ENCODE results near the gene DUS4L.

Gene DUS4L

GRCh38 chr7:107597582-107597916, 33.8 kb downstream of the DUS4L start:
- Histone ChIP-seq H3K9me3 (ENCODE audit: insufficient read depth, low read depth, low read length) (no peaks in the 10 kb centered on the region), H3K9ac (ENCODE audit: low read depth, low read length) (no peak overlapping the region), H3K4me3 (ENCODE audit: low read length) (no peak overlapping the region), H3K27me3 (ENCODE audit: insufficient read depth, low read length) (no peaks in the 10 kb centered on the region), H3K27ac (ENCODE audit: low read depth, low read length) (no peak overlapping the region), H3K36me3 (ENCODE audit: insufficient read depth, low read length) (peaks cover 26% of the 10 kb centered on the region), H3K4me1 (ENCODE audit: insufficient read depth, low read length) (no peaks in the 10 kb centered on the region)
- WGBS, result no CpG with 5 or more reads among the region's 1 CpG

DNA sequence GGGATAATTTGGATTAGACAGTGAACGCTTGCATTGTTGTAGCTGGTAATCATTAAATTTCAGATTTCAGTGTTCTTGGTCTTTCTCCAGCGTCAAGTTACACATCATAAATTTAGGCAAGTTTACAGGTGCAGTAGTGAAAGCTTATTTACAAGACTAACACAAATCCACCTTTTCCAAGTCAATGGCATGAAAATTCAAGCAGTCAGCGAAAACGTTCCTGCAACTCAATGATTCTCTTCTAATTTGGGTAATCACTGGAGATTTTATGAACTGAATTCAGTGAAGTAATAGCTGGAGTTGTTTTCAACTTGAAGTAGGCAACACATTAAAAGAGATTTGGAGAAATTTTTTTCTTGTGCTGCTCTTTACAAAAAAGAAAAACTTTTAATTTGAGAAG, 34.2 kb downstream of the DUS4L start:
- WGBS, result 94% methylated on average over 4 of the region's 4 CpGs
- Histone ChIP-seq H3K4me3 (ENCODE audit: low read length) (no peak overlapping the region), H3K9ac (ENCODE audit: low read depth, low read length) (no peak overlapping the region), H3K27ac (ENCODE audit: low read depth, low read length) (no peak overlapping the region), H3K9me3 (ENCODE audit: insufficient read depth, low read depth, low read length) (no peaks in the 10 kb centered on the region), H3K36me3 (ENCODE audit: insufficient read depth, low read length) (peaks cover 26% of the 10 kb centered on the region), H3K4me1 (ENCODE audit: insufficient read depth, low read length) (no peaks in the 10 kb centered on the region), H3K27me3 (ENCODE audit: insufficient read depth, low read length) (no peaks in the 10 kb centered on the region)

- H3K9me3 ChIP-seq (ENCODE audit: insufficient read depth, low read depth, low read length), result no peaks in the 10 kb centered on the region
- no peaks in the 10 kb centered on the region for H3K27me3 ChIP-seq (ENCODE audit: insufficient read depth, low read length)
- peaks cover 26% of the 10 kb centered on the region for H3K36me3 ChIP-seq (ENCODE audit: insufficient read depth, low read length)
- no peak overlapping the region for H3K27ac ChIP-seq (ENCODE audit: low read depth, low read length)
- H3K4me1 ChIP-seq (ENCODE audit: insufficient read depth, low read length), result no peaks in the 10 kb centered on the region
- H3K9ac ChIP-seq (ENCODE audit: low read depth, low read length), result no peak overlapping the region
- no peak overlapping the region for H3K4me3 ChIP-seq (ENCODE audit: low read length)
- 100% methylated on average over 1 of the region's 1 CpG for WGBS
Measured at GRCh38 chr7:107599262-107599661, 35.5 kb downstream of the DUS4L start.

DNA sequence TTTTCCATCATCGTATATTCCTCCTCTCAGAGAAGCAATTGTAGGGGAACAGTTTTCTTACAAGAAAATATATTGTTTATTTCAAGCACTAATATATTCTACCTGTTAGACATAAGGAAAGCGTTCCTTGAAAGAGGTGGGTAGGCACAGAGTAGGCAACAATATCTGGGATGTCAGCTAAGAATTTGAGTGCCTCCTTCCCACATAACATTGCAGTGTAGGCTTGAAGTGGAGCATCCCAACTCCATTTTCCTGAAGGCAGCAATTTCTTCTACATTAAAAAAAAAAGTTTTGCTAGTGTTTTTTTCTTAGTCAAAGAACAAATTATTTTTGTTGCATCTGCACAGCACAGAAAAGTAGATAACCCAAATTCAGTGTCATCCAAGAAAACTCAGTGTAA, 37.0 kb downstream of the DUS4L start:
- Histone ChIP-seq H3K27ac (ENCODE audit: low read depth, low read length) (no peak overlapping the region), H3K27me3 (ENCODE audit: insufficient read depth, low read length) (no peaks in the 10 kb centered on the region), H3K36me3 (ENCODE audit: insufficient read depth, low read length) (peaks cover 20% of the 10 kb centered on the region), H3K9me3 (ENCODE audit: insufficient read depth, low read depth, low read length) (no peaks in the 10 kb centered on the region), H3K9ac (ENCODE audit: low read depth, low read length) (no peak overlapping the region), H3K4me3 (ENCODE audit: low read length) (no peak overlapping the region), H3K4me1 (ENCODE audit: insufficient read depth, low read length) (no peaks in the 10 kb centered on the region)
- 100% methylated on average over 1 of the region's 2 CpGs for WGBS

- no peak overlapping the region for H3K27ac ChIP-seq (ENCODE audit: low read depth, low read length)
- H3K27me3 ChIP-seq (ENCODE audit: insufficient read depth, low read length), result no peaks in the 10 kb centered on the region
- H3K4me3 ChIP-seq (ENCODE audit: low read length), result no peak overlapping the region
- H3K36me3 ChIP-seq (ENCODE audit: insufficient read depth, low read length), result peaks cover 18% of the 10 kb centered on the region
- no peaks in the 10 kb centered on the region for H3K9me3 ChIP-seq (ENCODE audit: insufficient read depth, low read depth, low read length)
- no peaks in the 10 kb centered on the region for H3K4me1 ChIP-seq (ENCODE audit: insufficient read depth, low read length)
- H3K9ac ChIP-seq (ENCODE audit: low read depth, low read length), result no peak overlapping the region
- WGBS, result 97% methylated on average over 2 of the region's 3 CpGs
Measured at GRCh38 chr7:107605218-107605815, 41.5 kb downstream of the DUS4L start.

DNA sequence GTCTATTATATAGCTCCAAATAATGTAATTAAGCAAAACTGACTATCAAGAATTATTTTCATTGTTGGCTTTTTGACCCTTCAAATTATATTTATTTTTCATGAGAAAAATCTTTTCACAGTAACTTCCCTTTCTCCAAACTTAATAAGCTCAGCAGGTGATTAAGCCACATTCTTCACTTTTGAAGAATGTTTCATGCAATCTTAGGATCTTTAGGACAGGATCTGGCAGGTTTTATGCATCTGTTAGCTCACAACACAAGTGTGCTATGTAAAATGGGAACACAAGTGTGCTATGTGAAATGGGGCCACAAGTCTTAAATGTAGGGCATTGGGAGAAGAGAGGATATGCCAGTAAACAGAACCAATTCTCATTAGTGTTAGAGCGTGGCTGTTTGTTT, 42.5 kb downstream of the DUS4L start:
- H3K9me3 ChIP-seq (ENCODE audit: insufficient read depth, low read depth, low read length), result no peaks in the 10 kb centered on the region
- no peaks in the 10 kb centered on the region for H3K4me1 ChIP-seq (ENCODE audit: insufficient read depth, low read length)
- peaks cover 8% of the 10 kb centered on the region; the same call in 1 of the 2 replicates for H3K36me3 ChIP-seq (ENCODE audit: insufficient read depth, low read length)
- no peak overlapping the region for H3K4me3 ChIP-seq (ENCODE audit: low read length)
- WGBS, result 100% methylated on average over 1 of the region's 1 CpG
- no peak overlapping the region for H3K27ac ChIP-seq (ENCODE audit: low read depth, low read length)
- H3K9ac ChIP-seq (ENCODE audit: low read depth, low read length), result no peak overlapping the region
- no peaks in the 10 kb centered on the region for H3K27me3 ChIP-seq (ENCODE audit: insufficient read depth, low read length)

DNA sequence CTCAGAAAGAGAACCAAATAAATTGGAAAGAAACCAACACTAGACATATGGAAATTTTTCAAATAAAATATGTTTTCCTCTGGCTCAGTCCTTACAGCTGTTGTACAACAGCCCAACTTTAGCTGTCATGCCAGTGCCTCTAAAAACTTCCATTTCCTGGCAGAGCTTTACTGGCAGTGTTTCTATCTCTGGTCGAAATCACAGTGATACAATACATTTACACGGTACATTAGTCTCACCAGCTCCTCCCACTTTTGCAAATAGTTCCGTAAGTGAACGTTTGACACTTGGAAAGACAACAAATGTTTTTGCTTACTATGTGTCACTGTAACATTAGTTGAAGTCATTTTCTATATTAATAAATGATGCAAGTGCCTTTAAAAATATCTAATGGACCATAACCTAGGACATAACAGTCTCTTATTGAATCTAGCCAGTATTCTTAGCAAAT, 46.1 kb downstream of the DUS4L start:
- 96% methylated on average over 4 of the region's 4 CpGs for WGBS
- no peaks in the 10 kb centered on the region for H3K9me3 ChIP-seq (ENCODE audit: insufficient read depth, low read depth, low read length)
- no peak overlapping the region for H3K9ac ChIP-seq (ENCODE audit: low read depth, low read length)
- no peaks in the 10 kb centered on the region for H3K27me3 ChIP-seq (ENCODE audit: insufficient read depth, low read length)
- no peak overlapping the region for H3K4me3 ChIP-seq (ENCODE audit: low read length)
- H3K36me3 ChIP-seq (ENCODE audit: insufficient read depth, low read length), result no peaks in the 10 kb centered on the region; the same call in 1 of the 2 replicates
- no peak overlapping the region for H3K27ac ChIP-seq (ENCODE audit: low read depth, low read length)
- H3K4me1 ChIP-seq (ENCODE audit: insufficient read depth, low read length), result no peaks in the 10 kb centered on the region

DNA sequence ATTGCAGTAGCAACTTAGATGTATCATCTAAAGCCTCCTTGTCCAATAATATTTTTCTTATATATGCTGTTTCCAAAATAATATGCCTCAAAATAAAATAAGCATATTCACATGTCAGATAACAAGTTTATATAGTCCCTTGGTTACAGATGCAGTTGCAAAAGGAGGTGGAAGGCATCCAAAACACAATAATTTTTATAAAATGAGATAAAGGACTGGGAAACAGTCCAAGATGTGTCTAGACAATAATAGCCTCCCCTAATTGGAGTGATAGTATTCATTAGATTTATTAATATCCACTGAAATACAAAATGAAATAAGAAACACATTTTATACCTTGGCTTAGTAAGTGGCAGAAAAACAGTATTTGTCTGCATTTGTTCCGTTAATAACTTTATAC, 46.6 kb downstream of the DUS4L start:
- Histone ChIP-seq H3K27ac (ENCODE audit: low read depth, low read length) (no peak overlapping the region), H3K4me1 (ENCODE audit: insufficient read depth, low read length) (no peaks in the 10 kb centered on the region), H3K27me3 (ENCODE audit: insufficient read depth, low read length) (no peaks in the 10 kb centered on the region), H3K9me3 (ENCODE audit: insufficient read depth, low read depth, low read length) (no peaks in the 10 kb centered on the region), H3K4me3 (ENCODE audit: low read length) (no peak overlapping the region), H3K36me3 (ENCODE audit: insufficient read depth, low read length) (no peaks in the 10 kb centered on the region; the same call in 1 of the 2 replicates), H3K9ac (ENCODE audit: low read depth, low read length) (no peak overlapping the region)
- WGBS, result no CpG with 5 or more reads among the region's 1 CpG

- Histone ChIP-seq H3K9me3 (ENCODE audit: insufficient read depth, low read depth, low read length) (no peaks in the 10 kb centered on the region), H3K27ac (ENCODE audit: low read depth, low read length) (no peak overlapping the region), H3K27me3 (ENCODE audit: insufficient read depth, low read length) (no peaks in the 10 kb centered on the region), H3K4me3 (ENCODE audit: low read length) (no peak overlapping the region), H3K9ac (ENCODE audit: low read depth, low read length) (no peak overlapping the region), H3K36me3 (ENCODE audit: insufficient read depth, low read length) (peaks cover 5% of the 10 kb centered on the region; the same call in 1 of the 2 replicates), H3K4me1 (ENCODE audit: insufficient read depth, low read length) (no peaks in the 10 kb centered on the region)
- 91% methylated on average over 1 of the region's 1 CpG for WGBS
Measured at GRCh38 chr7:107613439-107613838, 49.7 kb downstream of the DUS4L start.

- no peak overlapping the region for H3K9ac ChIP-seq (ENCODE audit: low read depth, low read length)
- no peaks in the 10 kb centered on the region for H3K27me3 ChIP-seq (ENCODE audit: insufficient read depth, low read length)
- no peak overlapping the region for H3K4me3 ChIP-seq (ENCODE audit: low read length)
- H3K9me3 ChIP-seq (ENCODE audit: insufficient read depth, low read depth, low read length), result no peaks in the 10 kb centered on the region
- H3K4me1 ChIP-seq (ENCODE audit: insufficient read depth, low read length), result no peaks in the 10 kb centered on the region
- H3K27ac ChIP-seq (ENCODE audit: low read depth, low read length), result no peak overlapping the region
- peaks cover 5% of the 10 kb centered on the region; the same call in 1 of the 2 replicates for H3K36me3 ChIP-seq (ENCODE audit: insufficient read depth, low read length)
Measured at GRCh38 chr7:107613948-107614347, 50.2 kb downstream of the DUS4L start.

DNA sequence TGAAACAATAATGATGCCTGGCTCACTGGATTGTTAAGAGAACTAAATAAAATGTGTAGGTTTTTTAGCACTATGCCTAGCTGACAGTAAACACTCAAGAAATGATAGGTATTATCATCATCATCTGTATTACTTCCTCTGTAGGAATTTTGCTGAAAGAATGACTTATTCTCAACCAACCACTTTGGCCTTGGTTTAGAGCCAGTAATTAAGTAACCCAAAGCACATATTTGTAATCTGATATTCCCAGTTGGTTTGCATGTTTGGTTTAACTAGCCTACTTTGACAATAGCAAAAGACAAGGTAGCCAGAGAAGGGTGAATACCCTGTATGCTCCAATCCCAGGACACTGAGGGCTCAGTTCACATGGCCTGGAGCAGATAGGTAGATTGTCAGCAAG, 50.7 kb downstream of the DUS4L start:
- peaks cover 5% of the 10 kb centered on the region; the same call in 1 of the 2 replicates for H3K36me3 ChIP-seq (ENCODE audit: insufficient read depth, low read length)

More for the DNA sequence above, 50.7 kb downstream of the DUS4L start:
- no peak overlapping the region for H3K4me3 ChIP-seq (ENCODE audit: low read length)
- H3K9me3 ChIP-seq (ENCODE audit: insufficient read depth, low read depth, low read length), result no peaks in the 10 kb centered on the region
- H3K4me1 ChIP-seq (ENCODE audit: insufficient read depth, low read length), result no peaks in the 10 kb centered on the region
- no peak overlapping the region for H3K9ac ChIP-seq (ENCODE audit: low read depth, low read length)
- no peaks in the 10 kb centered on the region for H3K27me3 ChIP-seq (ENCODE audit: insufficient read depth, low read length)
- H3K27ac ChIP-seq (ENCODE audit: low read depth, low read length), result no peak overlapping the region
